GM12875 (cell line): ENCODE measurements around the gene PDHA1.
A peak's percentile ranks its signal among the peaks of the same experiment; 100 is the strongest.

Source experiments
- H3K4me3 ChIP-seq: one replicate; pipeline ENCODE4 v1.5.1; 2011; ENCODE audit warnings: low read depth, low read length, control low read depth
- CTCF ChIP-seq: IDR thresholded peaks from 2 replicates; pipeline ENCODE4 v1.5.1; 2011; ENCODE audit warnings: low read depth, mild to moderate bottlenecking, control low read depth, inconsistent platforms, low read length, moderate library complexity, borderline replicate concordance; ENCODE audit not compliant: insufficient read depth

Gene PDHA1

GRCh38 chrX:19358521-19358920, 14.8 kb downstream of the PDHA1 start:
- no peak overlapping the region for H3K4me3 ChIP-seq
- no peak for TF ChIP-seq CTCF

GRCh38 chrX:19360903-19361302, 17.2 kb downstream of the PDHA1 start:
- H3K4me3 ChIP-seq, result no peak overlapping the region
- no peak for TF ChIP-seq CTCF

GRCh38 chrX:19361701-19362100, 18.0 kb downstream of the PDHA1 start:
- no peak overlapping the region for H3K4me3 ChIP-seq
- TF ChIP-seq CTCF, result no peak

GRCh38 chrX:19368576-19368975, 24.8 kb downstream of the PDHA1 start:
- TF ChIP-seq CTCF, result no peak
- H3K4me3 ChIP-seq, result no peak overlapping the region

GRCh38 chrX:19370061-19370460, 26.3 kb downstream of the PDHA1 start:
- no peak overlapping the region for H3K4me3 ChIP-seq
- TF ChIP-seq CTCF, result no peak

GRCh38 chrX:19372170-19372546, 28.4 kb downstream of the PDHA1 start:
- peak; percentile 67 for TF ChIP-seq CTCF
- no peak overlapping the region for H3K4me3 ChIP-seq

- no peak for TF ChIP-seq CTCF
- peak overlapping the region; percentile 14 for H3K4me3 ChIP-seq
Observed at GRCh38 chrX:19372547-19373331, 29.0 kb downstream of the PDHA1 start.
